Tibial nerve (tissue), 4 donors: ENCODE results near the gene MESP2. TPM values are rescaled to one million over a fixed set of nuclear protein-coding genes. Genes with fewer than 3 reads are reported as not detected.

Source experiments
- DNase-seq, 2 donors: peaks; one replicate each; pipeline ENCODE4 v3.0.0-alpha.2; 2019; ENCODE audit warnings: low spot score in 2 of 2
- H3K27ac ChIP-seq, 4 donors: fragments of 200-600 bp; sonication (generic) in 3 of 4; one replicate each; pipeline ENCODE4 v1.5.1; 2017 to 2019; ENCODE audit warnings: mild to moderate bottlenecking in 1 of 4
- H3K27me3 ChIP-seq, 2 donors: fragments of 200-600 bp; sonication (generic) in 1 of 2; one replicate each; pipeline versions ENCODE4 v1.5.1 to v1.6.0; 2017 to 2019
- H3K36me3 ChIP-seq, 3 donors: fragments of 200-600 bp; sonication (generic); one replicate each; pipeline ENCODE4 v1.5.1; 2018 to 2019
- H3K4me1 ChIP-seq, 4 donors: fragments of 200-600 bp; sonication (generic) in 3 of 4; one replicate each; pipeline ENCODE4 v1.5.1; 2017 to 2019
- H3K4me3 ChIP-seq, 4 donors: fragments of 200-600 bp; sonication (generic) in 3 of 4; one replicate each; pipeline ENCODE4 v1.5.1; 2017 to 2019; ENCODE audit warnings: mild to moderate bottlenecking in 1 of 4, moderate library complexity in 1 of 4
- H3K9me3 ChIP-seq, 4 donors: fragments of 200-600 bp; sonication (generic) in 3 of 4; one replicate each; pipeline ENCODE4 v1.5.1; 2017 to 2019
- CTCF ChIP-seq, 5 experiments: fragments of 200-600 bp in 3 of 5; fragments of 450-650 bp in 2 of 5; sonication (generic) in 3 of 5; IDR thresholded peaks; one replicate each; pipeline ENCODE4 v1.5.1; 2016 to 2019; ENCODE audit warnings: antibody characterized with exemption in 5 of 5, mild to moderate bottlenecking in 3 of 5, moderate library complexity in 2 of 5
- EP300 ChIP-seq, 2 donors: sonication (generic); formaldehyde crosslinking; IDR thresholded peaks; one replicate each; pipeline ENCODE4 v1.6.1; 2017; ENCODE audit warnings: antibody characterized with exemption in 2 of 2, mild to moderate bottlenecking in 1 of 2
- POLR2A ChIP-seq, 2 donors: fragments of 450-650 bp; IDR thresholded peaks; one replicate each; pipeline ENCODE4 v1.6.1; 2017; ENCODE audit warnings: antibody characterized with exemption in 2 of 2, mild to moderate bottlenecking in 2 of 2, moderate library complexity in 2 of 2
- WGBS, 2 donors: methylation state at CpG; one replicate each; pipeline ENCODE4 v1.1.5; 2018; 5-methylcytosine and 5-hydroxymethylcytosine counted together
- total RNA-seq, 4 donors: library from RNA; depleted of rRNA; stranded (reverse); fragments of >200 nt; gene quantifications; one replicate each; pipeline ENCODE4 v1.1.0, GENCODE V29; 2016

MESP2 gene
- total RNA-seq, 4 donors from 2014 or later: 1.5 TPM; not detected in 3

- Histone ChIP-seq H3K4me3 (no peak overlapping the region), H3K36me3 (peaks cover 0 to 16% (median 0%) of the 10 kb centered on the region in 3 donors), H3K9me3 (no peaks in the 10 kb centered on the region), H3K27ac (peak overlapping the region in 1 of 4 donors; percentile 1), H3K4me1 (peaks cover 0 to 38% (median 0%) of the 10 kb centered on the region in 4 donors), H3K27me3 (peaks cover 0 to 8% of the 10 kb centered on the region in 2 donors)
- no peak for TF ChIP-seq EP300 (IDR thresholded peaks at IDR 0.05)
- no peak for TF ChIP-seq POLR2A (IDR thresholded peaks at IDR 0.05)
- TF ChIP-seq CTCF (IDR thresholded peaks at IDR 0.05): no peak
- WGBS, 2 donors: 89 to 90% methylated on average over 10 of the region's 10 CpGs
- DNase-seq: no peak
Measured at GRCh38 chr15:89808160-89808870, 32.2 kb downstream of the MESP2 start.

- Histone ChIP-seq H3K27ac (peak overlapping the region in 1 of 4 donors; percentile 1), H3K27me3 (peaks cover 0 to 17% of the 10 kb centered on the region in 2 donors), H3K36me3 (peaks cover 0 to 6% (median 0%) of the 10 kb centered on the region in 3 donors), H3K9me3 (no peaks in the 10 kb centered on the region), H3K4me1 (peaks cover 0 to 48% (median 2%) of the 10 kb centered on the region in 4 donors), H3K4me3 (no peak overlapping the region)
- DNase-seq: no peak
- no peak for TF ChIP-seq EP300 (IDR thresholded peaks at IDR 0.05)
- no peak for TF ChIP-seq POLR2A (IDR thresholded peaks at IDR 0.05)
- no peak for TF ChIP-seq CTCF (IDR thresholded peaks at IDR 0.05)
- WGBS, 2 donors: 65 to 73% methylated on average over 7 of the region's 8 CpGs
Measured at GRCh38 chr15:89809093-89809786, 33.1 kb downstream of the MESP2 start.

- Histone ChIP-seq H3K4me3 (no peak overlapping the region), H3K27me3 (peaks cover 0 to 23% of the 10 kb centered on the region in 2 donors), H3K4me1 (peaks cover 0 to 53% (median 5%) of the 10 kb centered on the region in 4 donors), H3K27ac (no peak overlapping the region), H3K9me3 (no peaks in the 10 kb centered on the region), H3K36me3 (peaks cover 0 to under 1% (median 0%) of the 10 kb centered on the region in 3 donors)
- TF ChIP-seq CTCF (IDR thresholded peaks at IDR 0.05) (no peak), POLR2A (IDR thresholded peaks at IDR 0.05) (no peak), EP300 (IDR thresholded peaks at IDR 0.05) (no peak)
- 97% methylated on average over 5 of the region's 5 CpGs for WGBS, 2 donors
- no peak for DNase-seq
Measured at GRCh38 chr15:89809787-89810148, 33.6 kb downstream of the MESP2 start.

GRCh38 chr15:89810837-89811236 lies 34.7 kb downstream of the MESP2 start:
- Histone ChIP-seq H3K4me1 (peaks cover 0 to 59% (median 5%) of the 10 kb centered on the region in 4 donors), H3K36me3 (no peaks in the 10 kb centered on the region), H3K4me3 (no peak overlapping the region), H3K9me3 (peaks cover 0 to 7% (median 0%) of the 10 kb centered on the region in 4 donors), H3K27ac (peak overlapping the region in 1 of 4 donors; percentile 22), H3K27me3 (peaks cover 0 to 33% of the 10 kb centered on the region in 2 donors)
- TF ChIP-seq EP300 (IDR thresholded peaks at IDR 0.05) (no peak), POLR2A (IDR thresholded peaks at IDR 0.05) (no peak), CTCF (IDR thresholded peaks at IDR 0.05) (no peak)
- WGBS, 2 donors: 96 to 97% methylated on average over 7 of the region's 7 CpGs
- no peak for DNase-seq
